Liver (tissue), 9 donors: Measurements from ENCODE around the gene ENTPD6. TPM values are rescaled to one million over a fixed set of nuclear protein-coding genes. Genes with fewer than 3 reads are reported as not detected.

Experiments
- DNase-seq: peaks from one replicate; pipeline ENCODE4 v3.0.0-alpha.2; 2017; ENCODE audit warnings: low spot score
- H3K27ac ChIP-seq, 2 donors: one replicate each; pipeline ENCODE4 v1.7.0; 2013; ENCODE audit warnings: inconsistent platforms in 2 of 2, low read length in 2 of 2, control low read depth in 1 of 2, low read depth in 1 of 2, mild to moderate bottlenecking in 1 of 2
- H3K27me3 ChIP-seq, 4 donors: one replicate each; pipeline versions ENCODE4 v1.6.1 to v1.7.0; 2013; ENCODE audit warnings: low read length in 3 of 4, inconsistent platforms in 1 of 4, mild to moderate bottlenecking in 1 of 4, moderate library complexity in 1 of 4; ENCODE audit not compliant: control insufficient read depth in 4 of 4, insufficient read depth in 4 of 4
- H3K36me3 ChIP-seq, 4 donors: one replicate each; pipeline versions ENCODE4 v1.6.1 to v1.7.0; 2013; ENCODE audit warnings: low read length in 3 of 4, mild to moderate bottlenecking in 3 of 4, low read depth in 1 of 4, moderate library complexity in 1 of 4; ENCODE audit not compliant: control insufficient read depth in 4 of 4, insufficient read depth in 3 of 4
- H3K4me1 ChIP-seq, 4 donors: one replicate each; pipeline versions ENCODE4 v1.6.1 to v1.7.0; 2013; ENCODE audit warnings: low read length in 3 of 4, mild to moderate bottlenecking in 3 of 4, moderate library complexity in 1 of 4; ENCODE audit not compliant: control insufficient read depth in 4 of 4, insufficient read depth in 4 of 4
- H3K4me3 ChIP-seq, 3 donors: one replicate each; pipeline versions ENCODE4 v1.6.1 to v1.7.0; 2013; ENCODE audit warnings: low read length in 3 of 3, control low read depth in 1 of 3, low read depth in 1 of 3, mild to moderate bottlenecking in 1 of 3
- H3K9ac ChIP-seq, 2 donors: one replicate each; pipeline ENCODE4 v1.7.0; 2013; ENCODE audit warnings: low read length in 2 of 2, mild to moderate bottlenecking in 2 of 2, moderate library complexity in 2 of 2, control low read depth in 1 of 2, low read depth in 1 of 2
- H3K9me3 ChIP-seq, 4 donors: one replicate each; pipeline versions ENCODE4 v1.6.1 to v1.7.0; 2013; ENCODE audit warnings: low read length in 3 of 4; ENCODE audit not compliant: control insufficient read depth in 4 of 4
- CTCF ChIP-seq: fragments of 150-350 bp; IDR thresholded peaks from 2 replicates; pipeline ENCODE4 v1.5.1; 2017; ENCODE audit warnings: improper control_type of control experiment, low read depth, low read length; ENCODE audit not compliant: missing input control
- EGR1 ChIP-seq, 2 donors: IDR thresholded peaks; 2 replicates each; pipeline ENCODE4 v1.6.1; 2016 to 2018; ENCODE audit warnings: antibody characterized with exemption in 2 of 2, low read depth in 2 of 2
- FOXA1 ChIP-seq: IDR thresholded peaks from 2 replicates; pipeline ENCODE4 v1.6.1; 2016; ENCODE audit warnings: antibody characterized with exemption
- FOXA2 ChIP-seq: IDR thresholded peaks from 2 replicates; pipeline ENCODE4 v1.6.1; 2016; ENCODE audit warnings: antibody characterized with exemption
- GABPA ChIP-seq, 2 donors: IDR thresholded peaks in 1 of 2; conservative IDR thresholded peaks in 1 of 2; 2 replicates each; pipeline ENCODE4 v1.6.1; 2016; ENCODE audit warnings: antibody characterized with exemption in 2 of 2, mild to moderate bottlenecking in 1 of 2, moderate library complexity in 1 of 2
- HNF4A ChIP-seq, 2 donors: conservative IDR thresholded peaks; 2 replicates each; pipeline ENCODE4 v1.6.1; 2016; ENCODE audit warnings: antibody characterized with exemption in 2 of 2, mild to moderate bottlenecking in 2 of 2
- HNF4G ChIP-seq: IDR thresholded peaks from 2 replicates; pipeline ENCODE4 v1.6.1; 2016; ENCODE audit warnings: antibody characterized with exemption
- JUND ChIP-seq, 2 donors: IDR thresholded peaks; 2 replicates each; pipeline ENCODE4 v1.6.1; 2016; ENCODE audit warnings: antibody characterized with exemption in 2 of 2
- NR2F2 ChIP-seq: IDR thresholded peaks from 2 replicates; pipeline ENCODE4 v1.6.1; 2016; ENCODE audit warnings: antibody characterized with exemption
- RAD21 ChIP-seq, 2 donors: IDR thresholded peaks; 2 replicates each; pipeline ENCODE4 v1.6.1; 2016; ENCODE audit warnings: antibody characterized with exemption in 2 of 2, mild to moderate bottlenecking in 2 of 2
- RXRA ChIP-seq, 2 donors: IDR thresholded peaks; 2 replicates each; pipeline ENCODE4 v1.6.1; 2017 to 2018; ENCODE audit warnings: antibody characterized with exemption in 2 of 2, mild to moderate bottlenecking in 1 of 2
- SP1 ChIP-seq: IDR thresholded peaks from 2 replicates; pipeline ENCODE4 v1.6.1; 2018; ENCODE audit warnings: antibody characterized with exemption, mild to moderate bottlenecking
- TAF1 ChIP-seq: conservative IDR thresholded peaks from 2 replicates; pipeline ENCODE4 v1.6.1; 2016; ENCODE audit warnings: antibody characterized with exemption, mild to moderate bottlenecking
- YY1 ChIP-seq: IDR thresholded peaks from 2 replicates; pipeline ENCODE4 v1.6.1; 2016; ENCODE audit warnings: antibody characterized with exemption, mild to moderate bottlenecking
- ZBTB33 ChIP-seq: IDR thresholded peaks from 2 replicates; pipeline ENCODE4 v1.6.1; 2016; ENCODE audit warnings: antibody characterized with exemption
- WGBS: extraction: QIAGEN DNeasy Blood & Tissue Kit; methylation state at CpG from one replicate; pipeline ENCODE4 v1.1.7; 2013; 5-methylcytosine and 5-hydroxymethylcytosine counted together
- polyA plus RNA-seq, 2 donors: library from polyadenylated mRNA; stranded (reverse) in 1 of 2; unstranded in 1 of 2; fragments of 200-250 nt in 1 of 2; fragments of >200 nt in 1 of 2; fragmentation: Nextera tagmentation in 1 of 2; extraction: Ambion mirVana in 1 of 2; gene quantifications; one replicate each; pipeline versions ENCODE4 v1.2.1 to v1.2.3, GENCODE V29; 2013 to 2015
- total RNA-seq, 2 donors: library from RNA; depleted of rRNA; stranded (reverse); fragments of >200 nt; gene quantifications; one replicate each; pipeline ENCODE4 v1.2.3, GENCODE V29; 2014
- TF ChIP-seq, protein P1 (sequence below): IDR thresholded peaks from 2 replicates; pipeline ENCODE4 v1.6.1; 2016; ENCODE audit warnings: antibody characterized with exemption
- TF ChIP-seq, protein P2 (sequence below): IDR thresholded peaks from 2 replicates; pipeline ENCODE4 v1.6.1; 2016; ENCODE audit warnings: antibody characterized with exemption
- TF ChIP-seq, protein P3 (sequence below): IDR thresholded peaks from 2 replicates; pipeline ENCODE4 v1.6.1; 2016; ENCODE audit warnings: antibody characterized with exemption, mild to moderate bottlenecking
- donor health status: healthy.
- donor health status: healthy.
- donor health status: healthy.
- donor health status: healthy.
- donor health status: healthy.

Gene ENTPD6
- total and polyA plus RNA-seq, 4 donors: 14.9 to 29.9 (median 24.4) TPM

DNA sequence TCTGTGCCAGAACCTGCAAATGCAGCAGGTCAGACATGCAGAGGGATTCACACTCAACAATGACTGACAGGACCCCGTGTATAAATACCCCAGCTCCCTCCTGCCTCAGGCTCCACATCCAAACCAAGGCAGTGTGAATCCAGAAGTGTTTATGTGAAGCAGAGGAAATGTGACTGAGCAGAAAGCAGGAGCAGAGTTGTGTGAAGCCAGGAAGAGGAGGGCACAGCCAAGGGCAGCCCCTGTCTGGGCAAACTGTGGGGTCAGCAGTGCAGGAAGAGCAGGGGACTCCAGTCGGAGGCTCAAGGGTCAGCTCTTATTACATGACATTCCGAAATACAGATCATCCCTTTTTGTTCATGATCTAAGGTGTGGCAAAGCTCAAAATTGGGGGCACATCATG lies 19.3 kb upstream of the ENTPD6 start:
- no peak overlapping the region for H3K27ac ChIP-seq
- H3K9ac ChIP-seq: no peak overlapping the region
- H3K4me3 ChIP-seq: no peak overlapping the region
- H3K9me3 ChIP-seq: no peaks in the 10 kb centered on the region
- no peaks in the 10 kb centered on the region for H3K27me3 ChIP-seq
- TF ChIP-seq RAD21 (IDR thresholded peaks at IDR 0.05): no peak
- TF ChIP-seq HNF4A (conservative IDR thresholded peaks at IDR 0.05): no peak
- no peak for TF ChIP-seq SP1
- no peak for TF ChIP-seq NR2F2
- no peak for TF ChIP-seq HNF4G
- no peak for TF ChIP-seq GABPA (IDR thresholded peaks at IDR 0.05 in 1 of 2, conservative IDR thresholded peaks at IDR 0.05 in 1 of 2)
- TF ChIP-seq ZBTB33: no peak
- no peak for TF ChIP-seq TAF1
- TF ChIP-seq, protein P1, sequence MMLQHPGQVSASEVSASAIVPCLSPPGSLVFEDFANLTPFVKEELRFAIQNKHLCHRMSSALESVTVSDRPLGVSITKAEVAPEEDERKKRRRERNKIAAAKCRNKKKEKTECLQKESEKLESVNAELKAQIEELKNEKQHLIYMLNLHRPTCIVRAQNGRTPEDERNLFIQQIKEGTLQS: no peak
- TF ChIP-seq, protein P2, sequence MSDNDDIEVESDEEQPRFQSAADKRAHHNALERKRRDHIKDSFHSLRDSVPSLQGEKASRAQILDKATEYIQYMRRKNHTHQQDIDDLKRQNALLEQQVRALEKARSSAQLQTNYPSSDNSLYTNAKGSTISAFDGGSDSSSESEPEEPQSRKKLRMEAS: no peak
- no peak for TF ChIP-seq YY1
- no peak for TF ChIP-seq EGR1 (IDR thresholded peaks at IDR 0.05; ENCODE audit: low read depth in 2 of 2)
- no peak for TF ChIP-seq JUND (IDR thresholded peaks at IDR 0.05)
- no peak for TF ChIP-seq RXRA (IDR thresholded peaks at IDR 0.05)
- TF ChIP-seq, protein P3, sequence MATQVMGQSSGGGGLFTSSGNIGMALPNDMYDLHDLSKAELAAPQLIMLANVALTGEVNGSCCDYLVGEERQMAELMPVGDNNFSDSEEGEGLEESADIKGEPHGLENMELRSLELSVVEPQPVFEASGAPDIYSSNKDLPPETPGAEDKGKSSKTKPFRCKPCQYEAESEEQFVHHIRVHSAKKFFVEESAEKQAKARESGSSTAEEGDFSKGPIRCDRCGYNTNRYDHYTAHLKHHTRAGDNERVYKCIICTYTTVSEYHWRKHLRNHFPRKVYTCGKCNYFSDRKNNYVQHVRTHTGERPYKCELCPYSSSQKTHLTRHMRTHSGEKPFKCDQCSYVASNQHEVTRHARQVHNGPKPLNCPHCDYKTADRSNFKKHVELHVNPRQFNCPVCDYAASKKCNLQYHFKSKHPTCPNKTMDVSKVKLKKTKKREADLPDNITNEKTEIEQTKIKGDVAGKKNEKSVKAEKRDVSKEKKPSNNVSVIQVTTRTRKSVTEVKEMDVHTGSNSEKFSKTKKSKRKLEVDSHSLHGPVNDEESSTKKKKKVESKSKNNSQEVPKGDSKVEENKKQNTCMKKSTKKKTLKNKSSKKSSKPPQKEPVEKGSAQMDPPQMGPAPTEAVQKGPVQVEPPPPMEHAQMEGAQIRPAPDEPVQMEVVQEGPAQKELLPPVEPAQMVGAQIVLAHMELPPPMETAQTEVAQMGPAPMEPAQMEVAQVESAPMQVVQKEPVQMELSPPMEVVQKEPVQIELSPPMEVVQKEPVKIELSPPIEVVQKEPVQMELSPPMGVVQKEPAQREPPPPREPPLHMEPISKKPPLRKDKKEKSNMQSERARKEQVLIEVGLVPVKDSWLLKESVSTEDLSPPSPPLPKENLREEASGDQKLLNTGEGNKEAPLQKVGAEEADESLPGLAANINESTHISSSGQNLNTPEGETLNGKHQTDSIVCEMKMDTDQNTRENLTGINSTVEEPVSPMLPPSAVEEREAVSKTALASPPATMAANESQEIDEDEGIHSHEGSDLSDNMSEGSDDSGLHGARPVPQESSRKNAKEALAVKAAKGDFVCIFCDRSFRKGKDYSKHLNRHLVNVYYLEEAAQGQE: no peak
- no peak for TF ChIP-seq FOXA2
- TF ChIP-seq FOXA1: no peak
- TF ChIP-seq CTCF: no peak
- DNase-seq: no peak
- no peaks in the 10 kb centered on the region for H3K4me1 ChIP-seq
- WGBS: 78% methylated on average over 3 of the region's 3 CpGs
- no peaks in the 10 kb centered on the region for H3K36me3 ChIP-seq
